LNCaP clone FGC (cell line): ENCODE results near the gene ARMH3.
"Not testable (repeated sequence)": the region's sequence is repeated elsewhere in the genome, so short reads cannot be mapped to it uniquely, and the experiment has no call there.

ENCODE experiments used
- DNase-seq: peaks from one replicate; pipeline ENCODE4 v3.0.0-alpha.2; 2011; ENCODE audit warnings: low read depth
- H3K4me3 ChIP-seq: 2 replicates; pipeline ENCODE4 v1.5.1; 2011; ENCODE audit warnings: mild to moderate bottlenecking, low read depth, low read length, control low read depth
- CTCF ChIP-seq: IDR thresholded peaks from 2 replicates; pipeline ENCODE4 v1.5.1; 2012; ENCODE audit warnings: mild to moderate bottlenecking; ENCODE audit not compliant: control insufficient read depth, insufficient read depth; ENCODE audit errors: extremely low read depth

Gene ARMH3

GRCh38 chr10:101987136-101987535 lies 68.8 kb downstream of the ARMH3 start:
- no peak overlapping the region for H3K4me3 ChIP-seq
- no peak for TF ChIP-seq CTCF
- no peak for DNase-seq

GRCh38 chr10:101986624-101986971 lies 69.4 kb downstream of the ARMH3 start:
- TF ChIP-seq CTCF = no peak
- no peak overlapping the region for H3K4me3 ChIP-seq
- no peak for DNase-seq

GRCh38 chr10:101980677-101981076 lies 75.3 kb downstream of the ARMH3 start:
- H3K4me3 ChIP-seq, DNase-seq: not testable (repeated sequence)

- DNase-seq = no peak
- H3K4me3 ChIP-seq = no peak overlapping the region
- TF ChIP-seq CTCF = no peak
Measured at GRCh38 chr10:101974091-101974971, 81.6 kb downstream of the ARMH3 start.

- no peak for TF ChIP-seq CTCF
- no peak overlapping the region for H3K4me3 ChIP-seq
- no peak for DNase-seq
Measured at GRCh38 chr10:101972761-101973160, 83.2 kb downstream of the ARMH3 start.

- no peak for DNase-seq
- no peak overlapping the region for H3K4me3 ChIP-seq
- no peak for TF ChIP-seq CTCF
Measured at GRCh38 chr10:101969412-101969922, 86.5 kb downstream of the ARMH3 start.

- no peak for DNase-seq
- TF ChIP-seq CTCF = no peak
- H3K4me3 ChIP-seq = no peak overlapping the region
Measured at GRCh38 chr10:101968940-101969321, 87.0 kb downstream of the ARMH3 start.
